Stimulated activated naive CD8-positive, alpha-beta T cell treated with anti-CD3 and anti-CD28 coated beads, Interleukin-15, Interleukin-2, amounts not matched to agents 100 ng/mL and 50 ng/mL, for 24 hours (primary cell): Measurements from ENCODE around the gene CHURC1.

Source experiments
- H3K27ac Mint-ChIP-seq: one replicate; pipeline ENCODE4 v1.8.0; 2021; ENCODE audit warnings: mild to moderate bottlenecking, mixed read lengths
- H3K27me3 Mint-ChIP-seq: one replicate; pipeline ENCODE4 v1.8.0; 2021; ENCODE audit warnings: mixed read lengths
- H3K36me3 Mint-ChIP-seq: one replicate; pipeline ENCODE4 v1.8.0; 2021; ENCODE audit warnings: low read depth, mixed read lengths
- H3K4me1 Mint-ChIP-seq: one replicate; pipeline ENCODE4 v1.8.0; 2021; ENCODE audit warnings: low read depth, mixed read lengths
- H3K4me3 Mint-ChIP-seq: one replicate; pipeline ENCODE4 v1.8.0; 2021; ENCODE audit warnings: mild to moderate bottlenecking, mixed read lengths
- H3K9me3 Mint-ChIP-seq: one replicate; pipeline ENCODE4 v1.8.0; 2021; ENCODE audit warnings: mixed read lengths

The CHURC1 gene

DNA sequence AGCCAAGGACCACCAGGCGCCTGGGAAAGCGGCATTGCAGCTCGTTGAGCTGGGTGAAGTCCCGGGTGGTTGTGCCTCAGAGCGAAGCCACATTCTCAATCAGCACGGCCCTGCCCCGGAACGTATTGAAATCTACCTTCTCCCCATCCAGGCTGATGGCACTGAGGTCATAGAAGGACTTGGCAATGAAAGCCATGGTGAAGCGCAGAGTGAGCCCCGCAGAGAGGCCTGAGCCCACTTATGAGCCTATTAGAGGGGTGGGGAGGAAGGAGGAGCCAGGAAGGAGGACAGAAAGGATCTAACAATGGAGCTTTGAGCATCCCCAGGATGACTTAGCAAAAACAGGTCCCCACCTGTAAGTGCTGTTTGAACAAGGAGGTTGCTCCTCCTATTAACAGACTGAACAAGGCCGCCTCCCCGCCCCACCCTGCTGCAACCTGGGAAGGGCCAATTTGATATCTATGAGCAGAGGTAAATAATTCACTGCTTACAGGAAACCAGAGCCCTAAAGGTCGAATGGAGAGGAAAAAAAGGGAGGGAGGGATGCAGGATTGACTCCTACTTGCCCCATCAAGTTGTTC is 28.4 kb downstream of the CHURC1 start, which contains the start of gene GPX2:
Gene GPX2, minus strand, starts transcription at position 215 of the 581 bp plus-strand sequence. Its CDS starts 19 bp downstream, at position 196.
- H3K27me3 Mint-ChIP-seq: no peaks in the 10 kb centered on the region
- H3K36me3 Mint-ChIP-seq: peaks cover 28% of the 10 kb centered on the region
- peaks cover 29% of the 10 kb centered on the region for H3K4me1 Mint-ChIP-seq
- peak within 1 kb of the TSS; percentile 13 for H3K27ac Mint-ChIP-seq
- H3K9me3 Mint-ChIP-seq: no peaks in the 10 kb centered on the region
- H3K4me3 Mint-ChIP-seq: no peak within 1 kb of the TSS

GRCh38 chr14:64943556-64943955 is 29.3 kb downstream of the CHURC1 start:
- Mint-ChIP-seq H3K27me3 (no peaks in the 10 kb centered on the region), H3K4me3 (no peak overlapping the region), H3K9me3 (no peaks in the 10 kb centered on the region), H3K27ac (no peak overlapping the region), H3K36me3 (peaks cover 21% of the 10 kb centered on the region), H3K4me1 (peaks cover 23% of the 10 kb centered on the region)

DNA sequence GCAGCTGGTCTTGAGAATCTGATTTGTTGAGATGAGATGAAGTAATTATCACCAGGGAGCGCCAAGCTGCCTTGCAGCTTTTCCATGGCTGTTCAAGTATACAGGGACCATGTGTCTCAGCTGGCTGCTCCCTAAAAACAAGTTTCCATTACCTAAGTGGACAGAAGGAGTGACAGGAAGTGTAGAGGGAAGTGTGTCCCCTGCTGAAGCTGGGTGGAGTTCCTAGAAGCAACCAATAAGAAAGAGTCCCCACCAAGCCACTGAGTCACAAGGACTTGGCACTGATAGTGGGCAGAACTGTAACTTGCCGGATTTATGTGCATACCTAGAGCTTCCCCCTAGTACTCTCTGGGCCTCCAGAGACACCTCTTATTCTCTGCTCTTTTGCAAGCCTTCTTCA is 29.8 kb downstream of the CHURC1 start:
- H3K9me3 Mint-ChIP-seq: no peaks in the 10 kb centered on the region
- no peaks in the 10 kb centered on the region for H3K27me3 Mint-ChIP-seq
- peaks cover 21% of the 10 kb centered on the region for H3K36me3 Mint-ChIP-seq
- H3K27ac Mint-ChIP-seq: no peak overlapping the region
- H3K4me1 Mint-ChIP-seq: peaks cover 21% of the 10 kb centered on the region
- H3K4me3 Mint-ChIP-seq: no peak overlapping the region

GRCh38 chr14:64944861-64945260 is 30.6 kb downstream of the CHURC1 start:
- Mint-ChIP-seq H3K9me3 (no peaks in the 10 kb centered on the region), H3K27me3 (no peaks in the 10 kb centered on the region), H3K4me3 (no peak overlapping the region), H3K27ac (no peak overlapping the region), H3K4me1 (peaks cover 16% of the 10 kb centered on the region), H3K36me3 (peaks cover 19% of the 10 kb centered on the region)

DNA sequence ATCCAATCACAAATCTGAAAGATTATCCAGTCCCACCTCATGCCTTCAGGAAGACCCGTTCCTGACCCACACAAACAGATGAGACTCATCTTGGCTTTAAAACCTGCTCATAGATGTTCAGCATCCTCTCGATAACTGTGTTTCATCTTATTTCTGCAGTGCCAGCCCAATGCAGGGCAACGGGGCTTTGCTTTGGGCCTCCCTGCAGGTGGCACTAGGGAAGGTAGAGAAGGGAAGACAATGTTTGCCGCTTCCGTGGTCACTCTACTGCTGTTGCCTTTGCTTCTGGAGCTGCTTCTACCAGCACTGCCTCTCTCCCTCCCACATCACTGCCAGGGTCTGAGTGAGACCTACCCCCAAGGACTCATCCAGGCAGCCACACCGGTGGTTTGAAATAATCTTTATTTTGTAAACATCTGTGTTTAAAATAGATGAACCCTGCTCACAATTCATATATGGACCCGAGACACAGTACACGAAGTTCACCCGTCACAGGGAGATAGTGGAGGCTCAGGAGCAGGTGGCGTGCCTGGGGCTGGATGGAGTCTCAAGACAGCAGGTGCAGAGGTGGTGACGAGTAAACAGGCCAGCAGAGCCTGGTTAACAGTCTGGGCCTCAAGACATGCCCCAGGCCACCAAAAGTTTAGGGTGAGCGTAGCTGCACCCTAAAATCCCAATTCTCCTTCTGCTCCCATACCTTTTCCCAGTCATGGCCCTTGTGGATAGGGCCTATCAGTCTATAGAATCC is 31.4 kb downstream of the CHURC1 start:
- Mint-ChIP-seq H3K27ac (no peak overlapping the region), H3K9me3 (no peaks in the 10 kb centered on the region), H3K4me3 (no peak overlapping the region), H3K27me3 (no peaks in the 10 kb centered on the region), H3K4me1 (peaks cover 16% of the 10 kb centered on the region), H3K36me3 (peaks cover 19% of the 10 kb centered on the region)

DNA sequence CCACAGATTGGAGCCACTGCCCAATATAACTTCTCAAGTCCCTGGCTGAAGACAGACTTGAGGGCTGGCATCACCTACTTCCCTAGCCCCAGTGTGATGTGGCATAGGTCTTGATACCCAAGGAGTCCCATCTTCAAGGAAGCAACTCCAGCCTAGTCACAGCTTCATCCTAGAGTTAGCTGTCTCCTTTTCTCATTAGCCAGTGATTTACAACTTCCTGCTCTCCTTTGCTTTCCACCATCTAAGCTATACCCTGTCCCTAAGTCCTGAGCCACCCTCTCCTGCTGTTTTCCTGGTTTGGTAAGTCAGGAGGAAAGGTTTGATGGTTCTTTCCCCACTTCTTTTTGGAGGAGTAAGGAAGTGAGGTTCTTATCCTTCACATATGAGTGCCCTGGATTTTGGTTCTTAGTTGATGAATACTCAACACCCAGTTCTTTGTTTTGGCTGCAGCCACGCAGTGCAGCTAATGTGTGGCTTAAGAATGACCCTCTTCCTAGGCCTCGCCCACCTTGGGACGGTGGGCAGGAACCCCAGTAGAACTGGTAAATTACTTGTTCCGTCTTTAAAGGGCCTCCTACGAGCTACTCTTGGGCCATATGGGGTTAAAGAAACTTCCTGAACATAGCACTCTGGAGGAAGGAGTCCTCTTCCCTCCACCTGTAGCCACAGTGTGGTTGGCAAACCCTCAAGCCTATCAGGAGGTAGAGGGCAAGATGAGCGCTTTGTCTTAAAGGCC is 32.2 kb downstream of the CHURC1 start:
- peaks cover 16% of the 10 kb centered on the region for H3K4me1 Mint-ChIP-seq
- peaks cover 15% of the 10 kb centered on the region for H3K36me3 Mint-ChIP-seq

DNA sequence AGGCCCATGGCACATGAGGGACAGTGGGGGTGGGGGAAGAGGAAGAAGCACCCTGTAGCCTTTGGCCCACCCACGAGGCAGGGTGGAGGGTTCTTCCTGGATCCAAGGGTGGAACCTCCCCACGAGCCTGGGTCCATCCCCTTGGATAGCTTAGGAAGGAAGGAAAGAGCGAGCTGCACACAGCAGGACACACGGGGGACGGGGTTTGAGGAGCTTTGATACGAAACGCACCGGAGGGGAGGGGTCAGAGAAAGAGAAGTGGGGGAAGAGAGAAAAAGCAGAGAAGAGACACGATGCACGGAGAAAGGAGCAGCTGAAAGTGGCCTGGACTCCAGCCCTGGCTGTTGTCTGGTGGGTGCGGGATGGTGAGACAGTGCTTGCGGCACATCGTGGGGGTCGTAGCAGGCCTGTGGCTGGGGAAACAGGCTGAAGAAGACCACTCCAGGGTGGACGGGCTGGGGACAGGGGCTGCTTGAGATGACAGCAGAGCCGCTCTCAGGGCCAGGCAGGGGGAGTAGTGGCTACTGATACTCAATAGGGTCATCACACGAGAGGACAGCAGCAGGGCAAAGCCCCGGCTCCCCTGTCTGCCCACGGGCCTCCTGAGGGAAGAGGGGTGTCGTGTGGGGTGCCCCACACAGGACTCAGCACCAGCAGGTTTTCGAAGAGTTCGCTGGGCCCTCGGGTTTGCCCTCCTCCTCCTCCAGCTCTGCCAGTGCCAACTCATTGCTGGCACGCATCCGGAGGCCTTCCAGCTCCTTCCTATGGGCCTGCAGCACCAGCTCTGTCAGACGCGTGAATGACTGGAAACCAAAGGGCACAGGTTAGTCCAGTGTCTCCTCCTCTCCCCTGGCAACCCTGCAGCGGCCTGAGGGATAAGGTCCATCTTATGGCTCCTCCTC is 33.7 kb downstream of the CHURC1 start:
- H3K27ac Mint-ChIP-seq: no peak overlapping the region
- H3K4me3 Mint-ChIP-seq: no peak overlapping the region
- peaks cover 24% of the 10 kb centered on the region for H3K4me1 Mint-ChIP-seq
- peaks cover 15% of the 10 kb centered on the region for H3K36me3 Mint-ChIP-seq
- H3K9me3 Mint-ChIP-seq: no peaks in the 10 kb centered on the region
- no peaks in the 10 kb centered on the region for H3K27me3 Mint-ChIP-seq

More for the DNA sequence above, 32.2 kb downstream of the CHURC1 start:
- Mint-ChIP-seq H3K27me3 (no peaks in the 10 kb centered on the region), H3K9me3 (no peaks in the 10 kb centered on the region), H3K27ac (no peak overlapping the region), H3K4me3 (no peak overlapping the region)

DNA sequence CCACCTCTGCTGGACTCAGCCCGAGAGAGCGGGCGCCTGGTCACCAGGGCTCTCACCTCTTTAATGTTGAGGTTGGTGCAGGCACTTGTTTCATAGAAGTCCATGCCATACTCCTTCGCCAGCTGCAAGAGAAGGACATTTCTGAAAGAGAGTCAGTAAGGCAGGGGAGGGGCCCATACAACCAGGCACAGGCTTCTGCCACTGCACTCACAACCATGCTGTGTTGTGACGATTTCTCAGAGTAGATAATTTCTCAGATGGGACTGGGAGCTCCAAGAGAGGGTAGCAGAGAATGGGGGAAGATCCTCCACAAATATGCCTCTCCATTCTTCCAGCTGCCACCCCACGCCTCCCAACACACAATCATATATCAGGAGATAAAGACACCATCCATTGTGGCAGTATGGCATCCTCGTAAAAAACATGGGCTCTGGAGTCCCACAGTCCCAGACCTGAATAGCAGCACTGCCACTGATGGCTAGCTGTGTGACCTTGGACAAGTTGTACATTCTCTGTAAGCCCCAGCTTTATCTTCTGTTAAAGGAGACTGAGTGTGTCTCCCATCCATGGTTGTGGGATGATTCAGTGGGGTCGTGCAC is 34.5 kb downstream of the CHURC1 start:
- Mint-ChIP-seq H3K27me3 (no peaks in the 10 kb centered on the region), H3K4me1 (peaks cover 19% of the 10 kb centered on the region), H3K27ac (no peak overlapping the region), H3K36me3 (peaks cover 11% of the 10 kb centered on the region), H3K9me3 (no peaks in the 10 kb centered on the region), H3K4me3 (no peak overlapping the region)

GRCh38 chr14:64950889-64951288 is 36.6 kb downstream of the CHURC1 start:
- H3K36me3 Mint-ChIP-seq: peaks cover 14% of the 10 kb centered on the region
- no peak overlapping the region for H3K27ac Mint-ChIP-seq
- H3K9me3 Mint-ChIP-seq: no peaks in the 10 kb centered on the region

DNA sequence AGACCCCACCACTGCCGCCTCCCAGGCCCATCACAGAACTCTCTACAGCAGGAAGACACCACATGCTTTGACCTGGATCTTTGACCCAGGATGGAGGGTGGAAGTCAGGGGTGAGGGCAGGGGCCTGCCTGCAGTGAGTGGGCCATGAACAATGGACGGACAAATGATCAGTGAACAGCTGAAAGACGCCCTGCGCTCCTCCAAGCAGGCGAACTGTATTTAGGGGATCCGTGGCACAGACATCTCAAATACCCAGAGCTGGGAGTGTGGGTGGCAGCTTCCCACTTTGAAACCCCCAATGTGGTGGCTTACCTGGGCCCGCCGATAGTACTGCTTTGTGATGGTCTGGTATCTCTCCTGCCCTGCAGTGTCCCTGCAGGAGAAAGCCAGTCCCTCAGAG is 37.0 kb downstream of the CHURC1 start:
- Mint-ChIP-seq H3K36me3 (peaks cover 14% of the 10 kb centered on the region), H3K9me3 (no peaks in the 10 kb centered on the region), H3K4me1 (peaks cover 9% of the 10 kb centered on the region), H3K27me3 (no peaks in the 10 kb centered on the region), H3K4me3 (no peak overlapping the region), H3K27ac (no peak overlapping the region)

More at GRCh38 chr14:64950889-64951288, 36.6 kb downstream of the CHURC1 start:
- Mint-ChIP-seq H3K4me1 (peaks cover 9% of the 10 kb centered on the region), H3K27me3 (no peaks in the 10 kb centered on the region), H3K4me3 (no peak overlapping the region)

GRCh38 chr14:64951724-64952123 is 37.5 kb downstream of the CHURC1 start:
- Mint-ChIP-seq H3K4me3 (no peak overlapping the region), H3K9me3 (no peaks in the 10 kb centered on the region), H3K27me3 (no peaks in the 10 kb centered on the region), H3K36me3 (peaks cover 10% of the 10 kb centered on the region), H3K4me1 (peaks cover 9% of the 10 kb centered on the region), H3K27ac (no peak overlapping the region)

DNA sequence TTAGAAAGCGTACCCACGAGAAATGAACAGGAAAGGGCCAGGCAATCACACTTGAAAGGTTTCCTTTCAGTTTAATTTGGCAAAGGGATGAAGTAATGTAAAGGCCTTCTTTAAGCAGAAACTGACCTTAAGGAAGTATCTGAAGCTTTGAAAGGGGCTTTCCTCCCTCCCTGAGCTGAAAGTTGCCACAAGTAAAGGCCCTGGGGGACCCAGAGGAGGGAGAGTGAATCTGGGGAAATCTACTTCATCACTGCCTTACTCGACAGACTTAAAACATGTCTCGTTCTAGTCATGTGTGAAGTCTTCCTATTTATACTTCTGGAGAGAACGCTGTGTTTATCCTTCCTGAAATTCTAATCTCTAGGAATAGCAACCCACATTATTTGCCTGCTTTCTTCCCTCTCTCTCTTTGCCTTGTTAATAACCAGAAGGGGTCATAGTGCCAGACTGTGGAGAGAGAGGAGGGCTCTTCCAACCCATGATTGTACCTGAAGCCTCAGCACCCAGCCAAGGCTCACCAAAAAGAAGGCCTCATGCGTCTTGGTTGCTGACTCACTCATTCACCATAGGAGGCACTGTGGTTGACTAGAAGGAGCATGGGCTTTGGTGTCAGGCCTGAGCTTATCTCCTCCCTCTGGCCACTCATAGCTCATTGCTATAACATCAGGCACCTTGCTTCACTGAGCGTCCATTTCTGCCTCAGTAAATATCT is 38.5 kb downstream of the CHURC1 start:
- H3K4me3 Mint-ChIP-seq: no peak overlapping the region
- no peaks in the 10 kb centered on the region for H3K9me3 Mint-ChIP-seq
- H3K36me3 Mint-ChIP-seq: peaks cover 10% of the 10 kb centered on the region
- H3K27me3 Mint-ChIP-seq: no peaks in the 10 kb centered on the region
- peak overlapping the region; percentile 56 for H3K27ac Mint-ChIP-seq
- peaks cover 9% of the 10 kb centered on the region for H3K4me1 Mint-ChIP-seq

- H3K27ac Mint-ChIP-seq: no peak overlapping the region
- peaks cover 9% of the 10 kb centered on the region for H3K4me1 Mint-ChIP-seq
- no peaks in the 10 kb centered on the region for H3K9me3 Mint-ChIP-seq
- no peaks in the 10 kb centered on the region for H3K27me3 Mint-ChIP-seq
- peaks cover 10% of the 10 kb centered on the region for H3K36me3 Mint-ChIP-seq
- H3K4me3 Mint-ChIP-seq: no peak overlapping the region
Observed at GRCh38 chr14:64953310-64953654, 39.0 kb downstream of the CHURC1 start.

GRCh38 chr14:64953661-64954060 is 39.4 kb downstream of the CHURC1 start:
- peaks cover 9% of the 10 kb centered on the region for H3K4me1 Mint-ChIP-seq
- no peaks in the 10 kb centered on the region for H3K9me3 Mint-ChIP-seq
- no peak overlapping the region for H3K4me3 Mint-ChIP-seq
- peaks cover 10% of the 10 kb centered on the region for H3K36me3 Mint-ChIP-seq
- H3K27me3 Mint-ChIP-seq: no peaks in the 10 kb centered on the region
- H3K27ac Mint-ChIP-seq: no peak overlapping the region
